Transverse colon (tissue), 4 donors: ENCODE measurements around the gene NLGN2. TPM values are rescaled to one million over a fixed set of nuclear protein-coding genes. Genes with fewer than 3 reads are reported as not detected.

Experiments
- DNase-seq: peaks from one replicate; pipeline ENCODE4 v3.0.0-alpha.2; 2019
- H3K27ac ChIP-seq, 4 donors: fragments of 200-600 bp; sonication (generic); 2 replicates each; pipeline ENCODE4 v1.5.1; 2016 to 2018; ENCODE audit warnings: inconsistent platforms in 4 of 4
- H3K27me3 ChIP-seq: fragments of 200-600 bp; sonication (generic); 2 replicates; pipeline ENCODE4 v1.5.1; 2017; ENCODE audit warnings: inconsistent platforms
- H3K36me3 ChIP-seq, 4 donors: fragments of 200-600 bp; sonication (generic); 2 replicates each; pipeline ENCODE4 v1.5.1; 2017 to 2019; ENCODE audit warnings: inconsistent platforms in 4 of 4
- H3K4me1 ChIP-seq, 4 donors: fragments of 200-600 bp; sonication (generic); 2 replicates each; pipeline ENCODE4 v1.5.1; 2017 to 2020; ENCODE audit warnings: inconsistent platforms in 4 of 4
- H3K4me3 ChIP-seq, 4 donors: fragments of 200-600 bp; sonication (generic); 1 replicate in 1 of 4; 2 replicates in 3 of 4; pipeline versions ENCODE4 v1.5.1 to v1.6.1; 2017 to 2019; ENCODE audit warnings: inconsistent platforms in 4 of 4
- H3K9me3 ChIP-seq, 2 donors: fragments of 200-600 bp; sonication (generic); 2 replicates each; pipeline ENCODE4 v1.5.1; 2017 to 2019; ENCODE audit warnings: inconsistent platforms in 2 of 2
- EP300 ChIP-seq: sonication (generic); formaldehyde crosslinking; IDR thresholded peaks from one replicate; pipeline ENCODE4 v1.6.1; 2017; ENCODE audit warnings: antibody characterized with exemption, low read depth
- POLR2A ChIP-seq: fragments of 450-650 bp; IDR thresholded peaks from one replicate; pipeline ENCODE4 v1.6.1; 2016; ENCODE audit warnings: antibody characterized with exemption, mild to moderate bottlenecking, moderate library complexity
- POLR2AphosphoS5 ChIP-seq, 3 donors: sonication (generic); formaldehyde crosslinking; IDR thresholded peaks; one replicate each; pipeline ENCODE4 v1.6.1; 2016; ENCODE audit warnings: antibody characterized with exemption in 3 of 3
- WGBS, 2 donors: methylation state at CpG; one replicate each; pipeline ENCODE4 v1.1.5; 2018; ENCODE audit warnings: low coverage in 1 of 2; 5-methylcytosine and 5-hydroxymethylcytosine counted together
- in situ Hi-C, 4 donors: fragments of 200-750 bp; cut with MboI; loops; one replicate each; pipeline versions ENCODE4 v1.15.0 to v1.15.1; 2017; ENCODE audit warnings: low sequenced_read_pairs in 3 of 4, low pct_ligation_motif_present in 1 of 4, low pct_unique_long_range_greater_than_20kb in 1 of 4
- intact Hi-C: fragments of 100-400 bp; cut with DNase I; formaldehyde crosslinking; loops from one replicate; pipeline ENCODE4 v1.15.1; 2023; ENCODE audit warnings: low total_unique reads
- total RNA-seq, 4 donors: library from RNA; depleted of rRNA; stranded (reverse); fragments of >200 nt; gene quantifications; one replicate each; pipeline ENCODE4 v1.1.0, GENCODE V29; 2016
- TF ChIP-seq, protein P1 (sequence below), 5 experiments: fragments of 200-600 bp in 3 of 5; fragments of 450-650 bp in 2 of 5; sonication (generic) in 3 of 5; IDR thresholded peaks; 1 replicate in 2 of 5; 2 replicates in 3 of 5; pipeline ENCODE4 v1.5.1; 2016 to 2017; ENCODE audit warnings: antibody characterized with exemption in 5 of 5, inconsistent platforms in 3 of 5, mild to moderate bottlenecking in 2 of 5, moderate library complexity in 1 of 5

The NLGN2 gene
- total RNA-seq, 4 donors from 2014 or later, result 2.2 to 12.3 (median 3.9) TPM

DNA sequence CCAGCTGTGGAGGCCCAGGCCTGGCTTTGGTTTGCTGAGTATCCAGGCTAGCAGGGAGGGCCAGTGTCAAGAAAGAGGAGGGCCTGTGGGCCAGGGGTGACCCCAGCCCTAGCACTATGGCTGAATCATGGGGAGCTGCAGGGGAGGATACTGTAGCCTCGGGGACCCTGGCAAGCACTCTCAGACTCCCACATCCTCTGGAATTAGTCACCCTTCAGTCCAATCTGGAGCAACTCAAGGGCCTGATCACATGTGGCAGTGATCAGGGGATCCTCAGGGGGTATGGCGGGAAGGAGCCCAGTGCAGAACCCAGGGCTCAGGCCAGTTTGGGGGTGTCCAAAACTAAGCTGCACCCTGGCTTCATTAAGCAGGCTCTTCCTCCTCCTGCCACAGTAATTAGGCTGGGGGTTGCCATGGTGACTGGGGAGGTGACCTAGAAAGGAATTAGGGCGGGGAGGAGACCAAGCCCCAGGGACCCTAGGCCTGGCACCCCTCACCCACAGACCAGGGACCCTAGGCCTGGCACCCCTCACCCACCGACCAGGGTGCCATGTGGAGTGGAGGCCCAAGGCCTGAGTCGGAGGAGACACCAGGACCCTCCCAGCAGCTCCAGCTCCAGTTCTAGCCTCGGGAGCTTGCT, 5.8 kb downstream of the NLGN2 start:
- intact Hi-C loops, result no loop called here
- DNase-seq, result no peak
- Histone ChIP-seq H3K36me3 (no peaks in the 10 kb centered on the region), H3K27ac (no peak overlapping the region), H3K4me1 (no peaks in the 10 kb centered on the region), H3K9me3 (no peaks in the 10 kb centered on the region), H3K27me3 (no peaks in the 10 kb centered on the region), H3K4me3 (no peak overlapping the region)
- in situ Hi-C loops, result no loop called here
- TF ChIP-seq POLR2AphosphoS5 (IDR thresholded peaks at IDR 0.05), result no peak
- no peak for TF ChIP-seq EP300
- TF ChIP-seq POLR2A, result no peak
- TF ChIP-seq, protein P1, sequence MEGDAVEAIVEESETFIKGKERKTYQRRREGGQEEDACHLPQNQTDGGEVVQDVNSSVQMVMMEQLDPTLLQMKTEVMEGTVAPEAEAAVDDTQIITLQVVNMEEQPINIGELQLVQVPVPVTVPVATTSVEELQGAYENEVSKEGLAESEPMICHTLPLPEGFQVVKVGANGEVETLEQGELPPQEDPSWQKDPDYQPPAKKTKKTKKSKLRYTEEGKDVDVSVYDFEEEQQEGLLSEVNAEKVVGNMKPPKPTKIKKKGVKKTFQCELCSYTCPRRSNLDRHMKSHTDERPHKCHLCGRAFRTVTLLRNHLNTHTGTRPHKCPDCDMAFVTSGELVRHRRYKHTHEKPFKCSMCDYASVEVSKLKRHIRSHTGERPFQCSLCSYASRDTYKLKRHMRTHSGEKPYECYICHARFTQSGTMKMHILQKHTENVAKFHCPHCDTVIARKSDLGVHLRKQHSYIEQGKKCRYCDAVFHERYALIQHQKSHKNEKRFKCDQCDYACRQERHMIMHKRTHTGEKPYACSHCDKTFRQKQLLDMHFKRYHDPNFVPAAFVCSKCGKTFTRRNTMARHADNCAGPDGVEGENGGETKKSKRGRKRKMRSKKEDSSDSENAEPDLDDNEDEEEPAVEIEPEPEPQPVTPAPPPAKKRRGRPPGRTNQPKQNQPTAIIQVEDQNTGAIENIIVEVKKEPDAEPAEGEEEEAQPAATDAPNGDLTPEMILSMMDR (IDR thresholded peaks at IDR 0.05), result no peak
- WGBS, 2 donors, result 20 to 60% methylated on average over 1 to 5 of the region's 6 CpGs

DNA sequence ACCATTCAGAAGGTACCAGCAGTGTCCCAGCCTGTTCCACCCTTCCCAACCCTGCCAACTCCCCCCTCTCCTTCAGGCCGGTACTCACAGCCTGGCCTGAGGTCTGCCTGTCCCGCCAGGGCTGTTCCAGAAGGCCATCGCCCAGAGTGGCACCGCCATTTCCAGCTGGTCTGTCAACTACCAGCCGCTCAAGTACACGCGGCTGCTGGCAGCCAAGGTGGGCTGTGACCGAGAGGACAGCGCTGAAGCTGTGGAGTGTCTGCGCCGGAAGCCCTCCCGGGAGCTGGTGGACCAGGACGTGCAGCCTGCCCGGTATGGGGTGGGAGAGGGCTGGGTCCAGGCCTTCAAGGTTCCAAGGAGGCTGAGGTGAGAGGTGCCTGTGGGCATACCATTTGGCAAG, 7.2 kb downstream of the NLGN2 start:
- H3K27ac ChIP-seq, result no peak overlapping the region
- WGBS, 2 donors, result 86% methylated on average over 14 of the region's 14 CpGs; no CpG with 5 or more reads in 1 of the 2 donors
- no peaks in the 10 kb centered on the region for H3K4me1 ChIP-seq
- no peaks in the 10 kb centered on the region for H3K36me3 ChIP-seq
- intact Hi-C loops (no loop called here), in situ Hi-C loops (no loop called here)
- no peaks in the 10 kb centered on the region for H3K9me3 ChIP-seq
- H3K27me3 ChIP-seq, result no peaks in the 10 kb centered on the region
- TF ChIP-seq POLR2A, result no peak
- no peak for DNase-seq
- H3K4me3 ChIP-seq, result no peak overlapping the region

DNA sequence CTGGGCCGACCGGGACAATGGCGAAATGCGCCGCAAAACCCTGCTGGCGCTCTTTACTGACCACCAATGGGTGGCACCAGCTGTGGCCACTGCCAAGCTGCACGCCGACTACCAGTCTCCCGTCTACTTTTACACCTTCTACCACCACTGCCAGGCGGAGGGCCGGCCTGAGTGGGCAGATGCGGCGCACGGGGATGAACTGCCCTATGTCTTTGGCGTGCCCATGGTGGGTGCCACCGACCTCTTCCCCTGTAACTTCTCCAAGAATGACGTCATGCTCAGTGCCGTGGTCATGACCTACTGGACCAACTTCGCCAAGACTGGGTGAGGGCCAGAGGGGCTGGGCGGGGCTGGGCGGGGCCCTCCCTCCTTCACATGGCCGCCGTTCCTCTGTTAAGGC, 8.1 kb downstream of the NLGN2 start:
- WGBS, 2 donors, result 83 to 93% methylated on average over 3 to 23 of the region's 23 CpGs
- no peak overlapping the region for H3K4me3 ChIP-seq
- no peak overlapping the region for H3K27ac ChIP-seq
- intact Hi-C loops, result no loop called here
- H3K36me3 ChIP-seq, result no peaks in the 10 kb centered on the region
- no peaks in the 10 kb centered on the region for H3K27me3 ChIP-seq
- DNase-seq, result no peak
- in situ Hi-C loops, result no loop called here
- no peaks in the 10 kb centered on the region for H3K9me3 ChIP-seq
- TF ChIP-seq, protein P1 (IDR thresholded peaks at IDR 0.05), result no peak
- TF ChIP-seq POLR2AphosphoS5 (IDR thresholded peaks at IDR 0.05) (no peak), POLR2A (no peak), EP300 (no peak)
- H3K4me1 ChIP-seq, result no peaks in the 10 kb centered on the region

DNA sequence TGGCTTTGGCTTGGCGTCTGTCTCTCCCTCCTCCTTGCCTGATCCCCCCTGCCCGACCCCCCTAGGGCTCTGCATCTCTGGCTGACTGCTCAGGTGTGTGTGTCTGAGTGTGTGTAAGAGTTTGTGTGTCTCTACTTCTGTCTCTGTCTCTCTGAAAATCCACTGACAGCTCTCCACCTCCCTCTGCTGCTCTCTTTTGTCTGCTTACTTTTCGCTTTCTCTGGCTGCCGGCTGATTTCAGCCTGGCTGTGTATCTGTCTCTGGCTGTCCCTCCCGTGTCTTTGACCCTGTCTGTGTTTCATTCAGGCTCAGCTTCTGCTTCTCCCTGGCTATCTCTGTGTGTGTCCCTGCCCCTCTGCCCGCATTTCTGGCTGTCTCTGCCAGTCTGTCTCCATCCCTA, 8.7 kb downstream of the NLGN2 start:
- H3K36me3 ChIP-seq, result no peaks in the 10 kb centered on the region
- H3K27ac ChIP-seq, result no peak overlapping the region
- in situ Hi-C loops (no loop called here), intact Hi-C loops (no loop called here)
- 67 to 70% methylated on average over 2 to 6 of the region's 6 CpGs for WGBS, 2 donors
- H3K4me1 ChIP-seq, result no peaks in the 10 kb centered on the region
- no peak overlapping the region for H3K4me3 ChIP-seq
- TF ChIP-seq, protein P1 (IDR thresholded peaks at IDR 0.05), result no peak
- TF ChIP-seq POLR2AphosphoS5 (IDR thresholded peaks at IDR 0.05), result no peak
- TF ChIP-seq EP300, result no peak
- TF ChIP-seq POLR2A, result no peak
- no peaks in the 10 kb centered on the region for H3K9me3 ChIP-seq
- no peaks in the 10 kb centered on the region for H3K27me3 ChIP-seq
- no peak for DNase-seq
